Measurements from ENCODE around the gene EML4. TPM values are rescaled to one million over a fixed set of nuclear protein-coding genes. Genes with fewer than 3 reads are reported as not detected.

Gene EML4
- total and polyA plus RNA-seq, 9 of the 15 experiments (the other 6 are each of a cell fraction or from before 2014, with no cell fraction given): 14.7 to 48.3 (median 36.5) TPM

- Histone ChIP-seq H3K27ac (ENCODE audit: extremely low read depth, low read depth, low read length) (no peak overlapping the region), H2AFZ (ENCODE audit: low read depth, low read length) (no peak overlapping the region), H4K20me1 (replicated peaks; ENCODE audit: control insufficient read depth, insufficient read depth, low read length) (no peaks in the 10 kb centered on the region), H3K79me2 (ENCODE audit: control insufficient read depth, insufficient read depth, low read length) (no peaks in the 10 kb centered on the region; the same call in 2 of the 3 replicates), H3K9me3 (replicated peaks; ENCODE audit: control insufficient read depth, insufficient read depth, low read depth, low read length) (no peaks in the 10 kb centered on the region), H3K4me3 (no peak overlapping the region), H3K4me1 (replicated peaks in 1 of 2; ENCODE audit: control insufficient read depth in 2 of 2, insufficient read depth in 2 of 2, low read length in 2 of 2) (peaks cover 0 to 8% of the 10 kb centered on the region in 2 experiments; a peak in 2 of 5 replicates), H3K27me3 (ENCODE audit: control insufficient read depth in 2 of 2, insufficient read depth in 2 of 2, low read length in 2 of 2) (no peaks in the 10 kb centered on the region), H3K9ac (ENCODE audit: insufficient read depth in 1 of 2, low read depth in 2 of 2, low read length in 2 of 2) (no peak overlapping the region), H3K36me3 (ENCODE audit: control insufficient read depth, insufficient read depth, low read length) (0 out of 3 replicates have a peak, but pooled peaks cover 3% of the 10 kb centered on the region), H3K9me1 (ENCODE audit: control insufficient read depth, insufficient read depth, low read length) (no peaks in the 10 kb centered on the region), H3K4me2 (ENCODE audit: insufficient read depth, low read length) (no peak overlapping the region)
- CTCF ChIA-PET (ENCODE audit: low intra/inter-chr PET ratio): interaction anchor here (0.6 to 2.0 kb wide), 4 partner anchors 30 to 385 kb away, joined by 3 to 15 read pairs (median 4); no protein-coding TSS in a partner anchor
- DNase-seq (ENCODE audit: extremely low read depth in 1 of 4, low spot score in 3 of 4) (peak in 1 of 4 experiments; percentile 68), FAIRE-seq (peak; percentile 86), ATAC-seq (peak; percentile 99)
- POLR2A ChIA-PET: interaction anchor here (0.7 to 1.0 kb wide), 3 partner anchors 11 to 1221 kb away, joined by 3 to 5 read pairs (median 3); no protein-coding TSS in a partner anchor
- WGBS (ENCODE audit: insufficient coverage, low coverage, missing lambda C conversion rate): 29% methylated on average over 7 of the region's 7 CpGs
- BruUV-seq (replicated peaks): no TSS peak
- in situ Hi-C loops (cut with MboI) (loop anchor here (5.0 kb wide), 1 partner anchor 141 kb away; no protein-coding TSS in a partner anchor), intact Hi-C loops (cut with micrococcal nuclease) (loop anchor here (1.0 to 5.0 kb wide), 3 partner anchors 42 to 386 kb away; no protein-coding TSS in a partner anchor)
- no peak for TF ChIP-seq ARHGAP35 (IDR thresholded peaks at IDR 0.05; ENCODE audit: partially characterized antibody)
- peak; percentile 38; the same call in 1 of the 2 replicates for TF ChIP-seq CC2D1A (IDR thresholded peaks at IDR 0.05)
- TF ChIP-seq PTBP1 (IDR thresholded peaks at IDR 0.05; ENCODE audit: low read depth, low read length): no peak
- TF ChIP-seq, protein P1, sequence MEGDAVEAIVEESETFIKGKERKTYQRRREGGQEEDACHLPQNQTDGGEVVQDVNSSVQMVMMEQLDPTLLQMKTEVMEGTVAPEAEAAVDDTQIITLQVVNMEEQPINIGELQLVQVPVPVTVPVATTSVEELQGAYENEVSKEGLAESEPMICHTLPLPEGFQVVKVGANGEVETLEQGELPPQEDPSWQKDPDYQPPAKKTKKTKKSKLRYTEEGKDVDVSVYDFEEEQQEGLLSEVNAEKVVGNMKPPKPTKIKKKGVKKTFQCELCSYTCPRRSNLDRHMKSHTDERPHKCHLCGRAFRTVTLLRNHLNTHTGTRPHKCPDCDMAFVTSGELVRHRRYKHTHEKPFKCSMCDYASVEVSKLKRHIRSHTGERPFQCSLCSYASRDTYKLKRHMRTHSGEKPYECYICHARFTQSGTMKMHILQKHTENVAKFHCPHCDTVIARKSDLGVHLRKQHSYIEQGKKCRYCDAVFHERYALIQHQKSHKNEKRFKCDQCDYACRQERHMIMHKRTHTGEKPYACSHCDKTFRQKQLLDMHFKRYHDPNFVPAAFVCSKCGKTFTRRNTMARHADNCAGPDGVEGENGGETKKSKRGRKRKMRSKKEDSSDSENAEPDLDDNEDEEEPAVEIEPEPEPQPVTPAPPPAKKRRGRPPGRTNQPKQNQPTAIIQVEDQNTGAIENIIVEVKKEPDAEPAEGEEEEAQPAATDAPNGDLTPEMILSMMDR (IDR thresholded peaks at IDR 0.05 in 2 of 3, conservative IDR thresholded peaks at IDR 0.05 in 1 of 3; ENCODE audit: insufficient read depth in 2 of 3, low read depth in 1 of 3, low read length in 3 of 3): peak; percentile 60 to 72 (median 66)
- peak; percentile 49; the same call in 1 of the 2 replicates for TF ChIP-seq SMC3 (conservative IDR thresholded peaks at IDR 0.05; ENCODE audit: insufficient read depth, low read depth, low read length)
- TF ChIP-seq RAD21 (CRISPR knock-in tag; conservative IDR thresholded peaks at IDR 0.05 in 1 of 2, IDR thresholded peaks at IDR 0.05 in 1 of 2): peak; percentile 81 to 87
- 0 out of 2 replicates have a peak, but pooled peaks have one; percentile 10 for TF ChIP-seq ATF7 (IDR thresholded peaks at IDR 0.05)
- peak; percentile 76; the same call in 1 of the 2 replicates for TF ChIP-seq DEAF1 (CRISPR knock-in tag; IDR thresholded peaks at IDR 0.05)
- TF ChIP-seq ZNF121 (CRISPR knock-in tag; conservative IDR thresholded peaks at IDR 0.05): 0 out of 2 replicates have a peak, but pooled peaks have one; percentile 19
These were observed 69.6 kb downstream of the EML4 start for GRCh38 chr2:42238644-42239288.
